Measurements from ENCODE around the gene GPR153.

GPR153 gene

DNA sequence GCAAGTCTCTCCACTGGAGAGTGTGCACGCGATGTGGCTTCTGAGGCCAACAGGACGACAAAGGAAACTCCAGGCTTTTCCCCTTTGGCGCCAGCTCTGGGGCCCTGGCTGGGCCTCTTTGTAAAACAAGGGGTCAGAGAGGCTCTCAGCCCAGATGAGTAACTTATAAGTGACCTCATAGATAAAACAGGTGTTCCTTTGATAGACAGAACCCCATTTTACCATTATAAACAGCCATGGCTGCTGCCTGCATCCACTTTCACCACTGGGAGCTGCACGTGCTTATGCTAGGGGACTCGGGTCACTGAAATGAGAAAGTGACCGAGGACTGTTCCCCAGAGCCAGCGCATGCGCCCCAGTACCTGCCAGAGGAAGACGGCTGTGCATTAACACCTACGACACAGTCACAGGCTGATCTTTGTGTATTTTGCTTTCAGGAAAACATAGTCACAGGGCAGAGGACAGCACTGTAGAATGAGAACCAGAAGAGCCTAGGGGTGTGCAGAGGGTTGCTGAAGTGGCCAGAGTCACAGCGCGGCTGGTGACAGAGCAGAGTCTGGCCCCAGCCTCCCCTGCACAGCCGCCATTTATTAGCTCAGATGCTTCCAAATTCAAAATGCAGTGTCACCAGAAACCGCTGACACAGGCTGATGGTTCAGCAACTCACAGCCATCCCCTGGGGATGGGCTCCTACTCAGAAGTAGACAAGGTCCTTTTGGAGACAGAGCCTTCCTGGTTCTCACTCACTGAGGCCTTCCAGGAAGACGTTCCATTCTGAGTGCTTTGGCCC, 42.3 kb downstream of the GPR153 start:
- no peak for DNase-seq
- in situ Hi-C loops (cut with HindIII; ENCODE audit: low pct_ligation_motif_present, low pct_unique_long_range_greater_than_20kb, low sequenced_read_pairs): no loop called here

DNA sequence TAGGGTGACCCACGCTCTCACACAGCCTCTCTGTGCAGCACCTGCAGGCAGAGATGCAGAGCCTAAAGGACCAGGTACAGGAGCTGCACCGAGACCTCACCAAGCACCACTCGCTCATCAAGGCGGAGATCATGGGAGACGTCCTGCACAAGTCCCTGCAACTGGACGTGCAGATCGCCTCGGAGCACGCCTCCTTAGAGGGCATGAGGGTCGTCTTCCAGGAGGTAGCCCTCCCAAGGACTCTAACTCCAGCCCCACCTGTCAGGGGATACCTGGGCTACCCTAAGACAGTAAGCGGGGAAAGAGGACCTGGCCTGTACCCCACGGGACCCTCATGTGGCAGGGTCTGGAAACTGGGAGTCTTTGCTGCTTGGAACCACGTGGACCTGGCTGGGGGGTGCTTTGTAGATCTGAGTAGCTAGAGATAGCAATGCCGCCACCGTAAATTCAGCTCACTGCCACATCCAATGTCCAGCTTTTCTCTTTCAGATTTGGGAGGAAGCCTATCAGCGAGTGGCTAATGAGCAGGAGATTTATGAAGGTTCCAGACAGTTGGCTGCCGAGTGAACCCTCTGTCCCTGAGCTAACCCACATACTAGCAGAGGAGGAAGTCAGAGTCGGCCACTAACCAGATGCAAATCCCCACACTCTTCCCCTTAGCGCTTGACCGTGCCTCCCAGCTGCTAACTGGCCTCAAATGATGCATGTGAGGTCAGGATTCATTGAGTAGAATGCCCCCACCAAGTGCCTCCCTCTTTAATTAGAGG, 48.5 kb downstream of the GPR153 start:
- DNase-seq: no peak
- in situ Hi-C loops (cut with HindIII; ENCODE audit: low pct_ligation_motif_present, low pct_unique_long_range_greater_than_20kb, low sequenced_read_pairs): no loop called here

DNA sequence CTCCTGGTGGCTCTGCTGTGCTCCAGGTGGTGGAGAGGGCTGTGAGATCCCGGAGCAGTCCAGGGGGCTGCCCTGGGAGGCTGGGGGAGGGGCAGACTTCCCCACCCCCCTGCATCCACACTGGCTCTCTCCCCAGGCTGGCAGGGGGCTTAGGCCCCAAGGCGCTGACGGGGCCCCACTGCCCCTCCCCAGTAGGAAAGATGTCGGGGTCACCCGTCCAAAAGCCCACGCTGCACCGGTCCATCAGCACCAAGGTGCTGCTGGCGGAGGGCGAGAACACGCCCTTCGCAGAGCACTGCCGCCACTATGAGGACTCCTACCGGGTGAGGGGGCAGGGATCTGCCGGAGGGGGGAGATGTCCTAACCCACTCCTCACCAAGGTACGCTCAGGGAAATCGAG, 49.2 kb downstream of the GPR153 start:
- in situ Hi-C loops (cut with HindIII; ENCODE audit: low pct_ligation_motif_present, low pct_unique_long_range_greater_than_20kb, low sequenced_read_pairs): no loop called here
- no peak for DNase-seq

DNA sequence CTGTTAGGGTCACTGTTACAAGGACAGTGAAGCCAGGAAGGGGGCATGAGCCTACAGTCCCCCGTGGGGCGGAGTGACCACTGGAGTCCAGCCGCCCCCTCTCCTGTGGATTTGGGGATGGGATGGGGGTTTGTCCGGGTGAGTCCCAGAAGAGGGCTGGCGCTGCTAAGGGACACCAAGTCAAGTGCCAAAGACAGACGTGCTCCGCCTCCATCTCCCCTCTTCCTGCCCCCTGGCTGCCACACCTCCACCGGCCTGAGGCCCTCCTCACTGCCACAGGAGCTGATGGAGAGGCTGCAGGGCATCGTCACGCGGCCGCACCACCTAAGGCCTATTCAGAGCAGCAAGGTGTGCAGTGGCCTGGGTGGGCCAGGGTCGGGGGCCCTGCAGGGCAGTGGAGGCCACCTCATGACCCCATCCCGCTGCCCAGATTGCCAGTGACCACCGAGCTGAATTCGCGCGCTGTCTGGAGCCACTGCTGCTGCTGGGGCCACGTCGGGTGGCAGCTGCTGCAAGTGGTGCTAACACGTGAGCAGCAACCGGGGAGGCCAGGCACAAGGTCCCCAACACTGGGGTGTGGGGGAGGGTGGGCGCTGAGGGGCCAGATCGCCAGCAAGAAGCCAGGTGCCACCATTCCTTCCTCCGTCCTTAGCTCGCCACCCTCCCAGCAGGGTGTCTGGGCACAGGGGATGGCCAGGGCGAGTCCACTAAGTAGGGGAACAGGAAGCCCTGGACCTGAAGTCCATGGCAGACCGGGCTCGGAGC, 50.1 kb downstream of the GPR153 start:
- DNase-seq: no peak
- in situ Hi-C loops (cut with HindIII; ENCODE audit: low pct_ligation_motif_present, low pct_unique_long_range_greater_than_20kb, low sequenced_read_pairs): no loop called here

DNA sequence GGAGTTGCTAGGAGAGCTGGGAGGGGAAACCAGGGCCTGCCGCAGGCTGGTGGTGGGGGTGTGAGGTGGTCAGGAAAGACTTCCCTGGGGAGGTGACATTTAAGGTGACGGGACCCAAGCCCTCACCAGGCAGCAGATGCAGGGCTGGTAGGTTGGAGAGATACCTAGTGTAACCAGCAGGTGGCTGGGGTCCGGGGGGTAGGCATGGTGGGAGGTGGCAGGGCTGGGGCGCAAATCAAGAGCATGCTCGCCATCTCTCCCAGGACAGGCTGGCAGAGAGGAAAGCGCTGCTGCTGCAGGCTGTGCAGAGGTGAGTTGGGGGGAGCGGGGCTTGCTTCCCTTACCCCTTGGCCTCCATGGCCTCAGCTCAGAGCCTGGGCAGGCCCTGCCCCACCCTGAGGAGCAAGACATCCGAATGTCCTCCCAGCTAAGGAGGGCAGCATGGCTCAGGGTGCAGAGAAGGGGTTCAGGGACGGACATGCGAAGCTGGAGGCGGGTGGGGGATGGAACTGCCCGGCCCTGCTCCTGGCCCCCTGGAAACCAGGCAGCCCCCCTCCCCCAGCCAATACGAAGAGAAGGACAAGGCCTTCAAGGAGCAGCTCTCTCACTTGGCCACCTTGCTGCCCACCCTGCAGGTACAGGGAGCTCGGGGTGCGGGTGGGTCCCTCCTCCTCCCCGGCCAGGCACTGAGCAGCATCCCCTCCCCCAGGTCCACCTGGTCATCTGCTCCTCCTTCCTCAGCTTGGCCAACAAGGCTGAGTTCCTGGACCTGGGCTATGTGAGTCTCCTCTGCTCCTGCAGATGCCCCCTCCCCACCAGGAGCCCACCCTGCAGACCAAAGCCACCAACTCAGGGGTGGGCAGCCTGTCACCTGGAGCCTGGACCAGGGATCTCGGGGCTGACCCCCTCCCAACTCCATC, 51.0 kb downstream of the GPR153 start:
- no peak for DNase-seq
- in situ Hi-C loops (cut with HindIII; ENCODE audit: low pct_ligation_motif_present, low pct_unique_long_range_greater_than_20kb, low sequenced_read_pairs): no loop called here

DNA sequence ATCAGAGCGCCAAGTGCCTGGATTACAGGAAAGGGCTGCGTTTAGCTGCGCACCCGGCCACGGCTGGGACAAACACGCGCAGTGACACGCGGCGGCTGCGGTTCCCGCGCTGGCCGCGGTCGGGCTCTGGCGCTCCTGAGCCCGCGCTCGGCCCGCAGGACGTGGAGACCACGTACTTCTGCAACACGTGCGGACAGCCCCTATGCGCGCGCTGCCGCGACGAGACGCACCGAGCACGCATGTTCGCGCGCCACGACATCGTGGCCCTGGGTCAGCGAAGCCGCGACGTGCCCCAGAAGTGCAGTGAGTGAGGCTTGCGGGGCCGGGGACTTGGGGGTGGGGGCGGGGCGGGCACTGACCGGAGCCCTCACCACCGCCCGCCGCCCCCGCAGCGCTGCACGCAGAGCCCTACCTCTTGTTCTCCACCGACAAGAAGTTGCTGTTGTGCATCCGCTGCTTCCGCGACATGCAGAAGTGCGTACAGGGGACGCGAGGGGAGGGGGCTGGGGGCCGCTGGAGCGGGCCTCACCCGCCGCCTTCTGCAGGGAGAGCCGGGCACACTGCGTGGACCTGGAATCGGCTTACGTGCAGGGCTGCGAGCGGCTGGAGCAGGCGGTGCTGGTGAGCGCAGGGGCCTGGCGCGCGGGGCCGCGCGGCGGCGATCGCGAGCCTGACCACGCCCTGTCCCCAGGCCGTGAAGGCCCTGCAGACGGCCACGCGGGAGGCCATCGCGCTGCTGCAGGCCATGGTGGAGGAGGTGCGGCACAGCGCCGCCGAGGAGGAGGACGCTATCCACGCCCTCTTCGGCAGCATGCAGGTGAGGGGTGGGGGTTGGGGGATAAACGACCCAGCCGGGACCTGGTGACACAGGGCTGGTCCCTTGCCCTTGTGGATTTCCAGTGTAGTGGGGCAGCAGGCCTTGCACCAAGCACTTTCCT, 51.9 kb downstream of the GPR153 start:
- DNase-seq: no peak
- in situ Hi-C loops (cut with HindIII; ENCODE audit: low pct_ligation_motif_present, low pct_unique_long_range_greater_than_20kb, low sequenced_read_pairs): no loop called here

DNA sequence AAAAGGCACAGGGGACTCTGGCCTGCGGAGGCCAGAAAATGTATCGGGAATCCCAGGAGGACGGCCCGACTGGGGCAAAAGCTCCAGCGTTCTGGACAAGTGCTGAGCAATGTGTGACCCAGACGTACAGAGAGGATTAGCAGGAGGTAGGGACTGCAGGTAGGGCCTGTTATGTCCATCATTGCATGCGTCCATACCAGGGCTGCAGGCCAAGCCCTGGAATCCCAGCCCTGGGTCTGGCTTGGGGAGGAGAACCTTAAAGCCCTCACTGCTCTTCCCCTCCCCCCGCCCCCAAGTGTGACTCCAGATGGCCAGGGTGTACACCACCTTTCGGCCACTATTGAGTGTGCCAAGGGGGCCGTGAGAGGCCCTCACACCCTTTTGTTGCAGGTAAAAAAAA, 53.0 kb downstream of the GPR153 start:
- no peak for DNase-seq
- in situ Hi-C loops (cut with HindIII; ENCODE audit: low pct_ligation_motif_present, low pct_unique_long_range_greater_than_20kb, low sequenced_read_pairs): no loop called here

DNA sequence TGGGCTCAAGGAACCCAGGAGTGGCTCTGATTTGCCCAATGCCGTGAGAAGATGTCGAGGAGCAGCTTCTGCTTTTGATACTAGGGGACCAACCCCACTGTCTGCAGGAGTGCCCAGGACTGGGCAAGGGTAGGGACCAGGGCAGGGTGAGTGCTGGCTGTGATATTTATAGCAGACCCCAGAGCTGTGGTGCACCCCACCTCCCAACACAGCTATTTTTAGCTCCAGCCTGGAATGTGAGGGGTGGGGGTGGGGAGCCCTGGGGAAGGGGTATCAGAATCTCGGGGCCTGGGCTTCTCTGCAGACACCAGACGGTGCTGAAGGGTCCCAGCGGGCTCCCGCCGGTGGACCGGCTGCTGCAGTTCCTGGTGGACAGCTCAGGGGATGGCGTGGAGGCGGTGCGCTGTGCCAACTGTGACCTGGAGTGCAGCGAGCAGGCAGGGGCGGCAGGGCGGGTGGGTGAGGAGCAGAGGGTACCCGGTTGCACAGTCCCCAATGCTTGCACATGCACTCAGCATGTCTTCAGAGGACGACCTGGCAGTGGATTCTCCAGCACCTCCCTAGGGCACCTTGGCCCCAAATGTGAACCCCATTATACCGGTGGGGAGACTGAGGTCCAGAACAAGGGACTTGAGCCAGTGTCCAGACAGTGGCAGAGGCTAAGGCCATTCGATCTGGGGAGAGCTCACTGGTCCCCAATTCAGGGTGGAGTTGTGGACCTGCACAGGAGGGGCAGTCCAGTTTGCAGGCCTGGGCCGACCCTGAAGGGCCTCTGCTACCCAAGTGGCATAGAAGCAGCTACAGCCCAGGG, 53.6 kb downstream of the GPR153 start:
- in situ Hi-C loops (cut with HindIII; ENCODE audit: low pct_ligation_motif_present, low pct_unique_long_range_greater_than_20kb, low sequenced_read_pairs): no loop called here

DNA sequence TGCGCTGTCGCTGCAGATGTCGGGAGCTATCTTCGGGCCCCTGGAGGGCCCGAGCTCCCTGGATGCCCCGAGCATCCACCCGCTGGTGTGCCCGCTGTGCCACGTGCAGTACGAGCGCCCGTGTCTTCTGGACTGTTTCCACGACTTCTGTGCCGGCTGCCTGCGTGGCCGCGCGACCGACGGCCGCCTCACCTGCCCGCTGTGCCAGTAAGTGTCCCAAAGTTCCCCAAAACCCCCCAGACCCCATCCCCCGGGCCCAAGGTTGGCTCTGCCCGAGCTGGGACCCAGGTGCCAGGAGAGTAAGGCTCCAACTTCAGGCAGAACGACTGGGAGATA, 54.4 kb downstream of the GPR153 start:
- in situ Hi-C loops (cut with HindIII; ENCODE audit: low pct_ligation_motif_present, low pct_unique_long_range_greater_than_20kb, low sequenced_read_pairs): no loop called here
- DNase-seq: no peak

More for the DNA sequence above, 53.6 kb downstream of the GPR153 start:
- DNase-seq: no peak

DNA sequence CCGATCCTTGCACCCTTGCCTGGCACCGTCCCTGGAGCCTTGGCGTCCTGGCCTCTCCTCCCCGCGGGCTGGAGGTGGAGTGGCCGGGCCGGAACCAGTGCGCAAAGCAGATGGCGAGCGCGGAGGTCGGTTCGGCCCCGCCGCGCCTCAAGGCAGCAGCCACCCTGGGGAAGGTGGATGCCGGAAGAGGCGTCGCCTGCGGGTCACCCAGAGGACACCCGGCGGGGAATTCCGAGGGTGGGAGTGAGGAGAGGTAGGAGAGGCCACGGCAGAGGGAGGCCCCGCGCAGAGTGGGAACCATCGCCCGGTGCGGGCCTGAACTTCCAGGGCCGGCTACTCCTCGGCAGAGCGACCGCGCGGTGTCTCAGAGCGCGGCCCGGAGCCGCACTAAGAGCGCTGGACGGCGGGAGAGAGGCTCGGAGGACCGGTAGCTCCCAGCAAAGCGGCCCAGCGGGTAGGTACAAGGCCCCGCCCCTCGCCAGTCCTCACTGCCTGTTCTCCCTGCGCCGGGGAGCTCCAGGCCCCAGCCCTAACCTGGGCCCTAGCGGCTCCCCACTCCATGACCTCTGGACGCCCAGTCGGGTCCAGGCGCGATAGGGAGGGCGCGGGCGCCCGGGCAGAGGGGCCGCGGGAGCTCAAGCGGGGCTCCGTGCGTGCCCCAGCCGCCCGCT, 54.9 kb downstream of the GPR153 start, which contains the start of gene RNF207:
Gene RNF207 (plus strand): TSS at position 271 of the 671 bp plus-strand sequence. CDS start 417 bp downstream, outside the sequence.
- in situ Hi-C loops (cut with HindIII; ENCODE audit: low pct_ligation_motif_present, low pct_unique_long_range_greater_than_20kb, low sequenced_read_pairs): no loop called here
- DNase-seq: peak; percentile 75

DNA sequence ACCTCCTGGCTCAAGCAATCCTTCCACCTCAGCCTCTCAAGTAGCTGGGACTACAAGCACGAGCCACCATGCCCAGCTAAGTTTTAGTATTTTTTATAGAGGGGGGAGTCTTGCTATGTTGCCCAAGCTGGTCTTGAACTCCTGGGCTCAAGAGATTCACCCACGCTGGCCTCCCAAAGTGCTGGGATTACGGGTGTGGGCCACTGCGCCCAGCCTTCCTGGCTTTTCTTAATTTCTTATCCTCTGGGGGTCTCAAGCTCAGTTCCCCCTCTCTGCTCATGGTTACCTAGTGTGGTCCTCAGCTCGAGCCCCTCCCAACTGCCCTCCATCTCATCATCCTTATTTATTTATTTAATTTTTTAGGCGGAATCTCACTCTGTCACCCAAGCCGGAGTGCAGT, 58.6 kb downstream of the GPR153 start:
- in situ Hi-C loops (cut with HindIII; ENCODE audit: low pct_ligation_motif_present, low pct_unique_long_range_greater_than_20kb, low sequenced_read_pairs): no loop called here
- DNase-seq: no peak

DNA sequence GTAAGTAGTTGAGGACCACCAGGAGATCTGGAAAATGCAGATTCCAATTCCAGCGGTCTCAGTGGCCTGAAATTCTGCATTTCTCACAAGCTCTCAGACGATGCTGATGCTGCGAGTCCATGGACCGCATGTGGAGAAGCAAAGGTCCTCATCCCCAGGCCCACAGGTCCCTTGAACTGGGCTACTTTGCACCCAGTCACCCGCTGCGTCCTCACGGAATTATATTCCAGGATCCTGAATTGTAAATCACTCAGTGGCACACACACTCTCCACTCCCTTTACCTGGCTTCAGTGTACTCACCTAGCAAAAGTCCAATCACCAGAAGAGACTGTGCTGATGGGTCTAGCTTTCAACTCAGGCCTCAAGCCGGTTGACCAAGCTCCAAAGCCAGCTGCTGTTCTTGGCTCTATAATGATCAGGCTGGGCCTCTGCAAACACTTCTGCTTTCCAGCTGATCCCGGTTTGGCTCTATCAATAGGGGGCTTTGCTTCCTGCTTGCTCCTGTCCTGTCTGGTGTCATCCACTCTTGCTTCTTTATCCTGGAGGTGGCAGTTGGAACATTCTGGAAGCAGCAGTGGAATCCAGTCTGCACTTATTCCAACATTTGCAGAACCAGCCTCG, 60.6 kb downstream of the GPR153 start:
- in situ Hi-C loops (cut with HindIII; ENCODE audit: low pct_ligation_motif_present, low pct_unique_long_range_greater_than_20kb, low sequenced_read_pairs): no loop called here
- DNase-seq: no peak

DNA sequence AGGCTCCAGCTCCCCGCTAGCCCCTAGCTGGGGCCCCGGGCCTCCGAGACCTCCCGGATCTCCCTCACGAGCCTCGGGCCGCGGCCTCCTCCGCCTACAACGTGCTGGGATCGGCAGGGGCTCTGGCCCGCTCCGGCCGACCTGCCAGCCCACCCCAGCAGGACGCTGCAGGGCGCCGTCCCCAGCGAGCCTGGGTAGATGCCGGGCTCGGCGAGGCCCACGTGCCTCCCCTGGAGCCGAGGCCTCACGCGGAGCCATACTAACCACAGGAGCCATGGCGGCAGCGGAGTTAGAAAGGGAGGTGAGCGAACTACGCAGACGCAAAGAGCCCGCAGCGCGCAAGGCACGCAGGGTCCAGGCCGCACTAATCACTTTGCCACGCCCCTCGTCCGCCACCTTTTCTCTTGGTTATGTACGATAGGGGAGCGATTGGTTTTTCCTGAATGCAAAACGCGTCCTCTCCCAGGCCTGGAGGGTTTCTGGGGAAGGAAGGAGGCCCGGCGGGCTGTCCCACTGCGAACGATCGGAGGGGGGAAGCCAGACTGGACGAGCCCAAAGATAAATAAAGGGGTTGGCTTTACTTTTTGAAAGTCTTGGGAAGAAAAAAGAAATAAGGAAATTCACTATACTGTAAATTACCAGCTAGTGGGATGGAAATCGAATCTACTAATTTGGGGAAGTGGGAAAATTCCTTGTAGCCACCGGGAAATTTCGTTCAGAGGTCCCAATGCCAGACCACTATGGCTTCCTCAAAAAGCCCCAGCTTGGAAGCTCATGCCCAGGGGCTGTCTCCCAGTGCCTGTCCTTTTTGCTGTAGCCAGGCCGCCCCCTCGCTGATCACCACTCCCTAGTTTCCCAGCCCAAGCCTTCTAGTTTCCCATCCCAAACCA, 61.4 kb downstream of the GPR153 start, which contains the start of gene RPL22:
Gene RPL22 (minus strand): TSS at position 298 of the 890 bp plus-strand sequence. CDS start 22 bp downstream, at position 276.
- in situ Hi-C loops (cut with HindIII; ENCODE audit: low pct_ligation_motif_present, low pct_unique_long_range_greater_than_20kb, low sequenced_read_pairs): no loop called here
- peak; percentile 98 for DNase-seq

DNA sequence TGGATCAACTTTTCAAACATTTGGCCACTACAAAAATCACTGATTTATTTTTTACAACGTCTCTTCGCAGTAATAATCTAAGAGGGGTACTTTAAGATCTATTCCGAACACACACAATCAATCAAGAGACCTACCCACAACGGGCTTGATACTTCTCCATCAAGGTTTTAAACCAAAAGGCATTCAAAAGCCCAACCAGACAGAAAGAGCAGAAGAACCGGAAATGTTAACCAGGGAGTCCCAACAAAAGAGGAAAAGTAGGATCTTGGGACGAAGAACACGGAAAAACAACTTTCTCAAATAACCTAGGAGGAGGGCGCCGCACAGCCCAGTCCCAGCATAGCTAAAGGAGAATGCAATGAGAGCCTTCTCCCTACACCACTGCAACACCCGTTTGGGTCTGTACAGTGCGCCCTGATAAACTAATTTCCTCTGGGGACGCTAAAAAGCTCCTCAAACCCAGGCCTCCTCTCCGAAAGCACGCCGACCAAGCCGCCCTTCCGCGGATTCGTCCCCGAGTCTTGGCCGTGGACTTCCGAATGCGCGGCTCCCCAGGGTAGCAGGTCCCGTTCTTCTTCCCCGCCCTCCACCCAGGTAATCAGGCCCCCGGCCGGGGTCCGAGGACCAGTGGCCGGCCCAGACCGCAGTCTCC, 62.1 kb downstream of the GPR153 start:
- no peak for DNase-seq
- in situ Hi-C loops (cut with HindIII; ENCODE audit: low pct_ligation_motif_present, low pct_unique_long_range_greater_than_20kb, low sequenced_read_pairs): no loop called here
